HEK293T (cell line): ENCODE data around the gene RAB3A.

ENCODE experiments used
- BHLHE40 ChIP-seq: fragments of 450-650 bp; IDR thresholded peaks from 2 replicates; pipeline ENCODE4 v1.6.1; 2016; ENCODE audit warnings: mild to moderate bottlenecking, moderate library complexity, borderline replicate concordance
- CTBP1 ChIP-seq: fragments of 450-650 bp; IDR thresholded peaks from 2 replicates; pipeline ENCODE4 v1.6.1; 2016; ENCODE audit warnings: borderline replicate concordance
- FOXM1 ChIP-seq: fragments of 450-650 bp; IDR thresholded peaks from 2 replicates; pipeline ENCODE4 v1.6.1; 2017; ENCODE audit warnings: mild to moderate bottlenecking, borderline replicate concordance
- LEF1 ChIP-seq: fragments of 450-650 bp; IDR thresholded peaks from 2 replicates; pipeline ENCODE4 v1.6.1; 2017; ENCODE audit warnings: mild to moderate bottlenecking, borderline replicate concordance
- PKNOX1 ChIP-seq: fragments of 450-650 bp; IDR thresholded peaks from 2 replicates; pipeline ENCODE4 v1.6.1; 2016
- SP1 ChIP-seq: fragments of 450-650 bp; IDR thresholded peaks from 2 replicates; pipeline ENCODE4 v1.6.1; 2017
- SUZ12 ChIP-seq: fragments of 450-650 bp; IDR thresholded peaks from 2 replicates; pipeline ENCODE4 v1.6.1; 2016; ENCODE audit warnings: mild to moderate bottlenecking
- TARDBP ChIP-seq: fragments of 450-650 bp; IDR thresholded peaks from 2 replicates; pipeline ENCODE4 v1.6.1; 2016

- no peak for TF ChIP-seq TARDBP
- TF ChIP-seq PKNOX1, result no peak
- TF ChIP-seq LEF1, result no peak
- TF ChIP-seq SP1, result no peak
- TF ChIP-seq FOXM1, result no peak
- TF ChIP-seq CTBP1, result no peak
- no peak for TF ChIP-seq SUZ12
- no peak for TF ChIP-seq BHLHE40
These were observed 5.9 kb downstream of the RAB3A start for GRCh38 chr19:18197941-18198340.
